ENCODE measurements around the gene CNTFR. TPM values are rescaled to one million over a fixed set of nuclear protein-coding genes. Genes with fewer than 3 reads are reported as not detected.

Gene CNTFR
- total and polyA plus RNA-seq, 10 of the 15 experiments (the other 5 are each of a cell fraction or from before 2014, with no cell fraction given) = not detected

GRCh38 chr9:34564617-34565016, 24.9 kb downstream of the CNTFR start:
- CTCF ChIA-PET = interaction anchor here (1.2 kb wide), 1 partner anchor 17 kb away, joined by 3 read pairs; no protein-coding TSS in a partner anchor
- no peak overlapping the region for H3K27ac ChIP-seq (ENCODE audit: control insufficient read depth, insufficient read depth)
- no peak overlapping the region for H3K9ac ChIP-seq (ENCODE audit: control insufficient read depth, insufficient read depth, low read length)
- no peak overlapping the region for H3K4me3 ChIP-seq
- POLR2A ChIA-PET = no interaction called here
- H2AFZ ChIP-seq (ENCODE audit: control insufficient read depth, low read depth, low read length) = no peak overlapping the region
- peaks cover 6 to 14% of the 10 kb centered on the region in 2 experiments for H3K27me3 ChIP-seq (replicated peaks in 1 of 2; ENCODE audit: control insufficient read depth in 2 of 2, insufficient read depth in 2 of 2, low read length in 1 of 2)
- peaks cover 6% of the 10 kb centered on the region; the same call in 2 of the 3 replicates for H3K9me3 ChIP-seq (replicated peaks; ENCODE audit: control insufficient read depth, insufficient read depth, low read length)
- no peaks in the 10 kb centered on the region for H3K4me1 ChIP-seq (ENCODE audit: control insufficient read depth, insufficient read depth, low read length)
- H3K36me3 ChIP-seq (ENCODE audit: control insufficient read depth in 2 of 2, insufficient read depth in 2 of 2, low read length in 1 of 2) = no peaks in the 10 kb centered on the region
- H4K20me1 ChIP-seq (ENCODE audit: control insufficient read depth, insufficient read depth) = peaks cover 3% of the 10 kb centered on the region; the same call in 1 of the 2 replicates
- RAD21 ChIA-PET (ENCODE audit: unreplicated experiment) = no interaction called here
- FAIRE-seq = no peak
- H3K79me2 ChIP-seq (ENCODE audit: control insufficient read depth, insufficient read depth, low read length) = no peaks in the 10 kb centered on the region
- intact Hi-C loops (cut with micrococcal nuclease; ENCODE audit: unreplicated experiment) (no loop called here), in situ Hi-C loops (cut with MboI) (no loop called here)
- no peak for DNase-seq (ENCODE audit: low read depth, low spot score)
- no peak for TF ChIP-seq SIX5 (IDR thresholded peaks at IDR 0.05; ENCODE audit: low read depth, low read length, severe bottlenecking)
- no peak for TF ChIP-seq ATF7 (IDR thresholded peaks at IDR 0.05; ENCODE audit: low read depth)
- TF ChIP-seq KAT2A (conservative IDR thresholded peaks at IDR 0.05; ENCODE audit: control insufficient read depth, low read depth, low read length) = no peak
- TF ChIP-seq TCF3 (IDR thresholded peaks at IDR 0.05; ENCODE audit: borderline replicate concordance, insufficient read depth, low read depth, low read length) = no peak
- no peak for TF ChIP-seq HDAC6 (IDR thresholded peaks at IDR 0.05; ENCODE audit: unreplicated experiment)
- no peak for TF ChIP-seq IRF3 (IDR thresholded peaks at IDR 0.05)
- no peak for TF ChIP-seq NFYB (IDR thresholded peaks at IDR 0.05; ENCODE audit: insufficient read depth, low read depth, low read length)
- TF ChIP-seq IKZF1 (conservative IDR thresholded peaks at IDR 0.05) = no peak
- no peak for TF ChIP-seq RFX5 (IDR thresholded peaks at IDR 0.05; ENCODE audit: low read depth, low read length)
- TF ChIP-seq PKNOX1 (IDR thresholded peaks at IDR 0.05) = no peak
- TF ChIP-seq BACH1 (IDR thresholded peaks at IDR 0.05; ENCODE audit: borderline replicate concordance) = no peak
- no peak for TF ChIP-seq ELK1 (IDR thresholded peaks at IDR 0.05; ENCODE audit: low read depth, low read length)
- BruUV-seq (replicated peaks) = no TSS peak
- SMC1A ChIA-PET (ENCODE audit: uncharacterized antibody, unreplicated experiment) = no interaction called here
- WGBS (ENCODE audit: insufficient coverage, insufficient replicate concordance, low lambda C conversion rate, missing lambda C conversion rate) = 62% methylated on average over 16 of the region's 16 CpGs
- ATAC-seq = no peak
- no peak overlapping the region for H3K4me2 ChIP-seq (ENCODE audit: control insufficient read depth, insufficient read depth)
